ENCODE measurements around the gene FAM3A.

GRCh38 chrX:154507673-154508383 lies 8.2 kb downstream of the FAM3A start:
- no peak for TF ChIP-seq POLR2A (IDR thresholded peaks at IDR 0.05)
- no peak for TF ChIP-seq CTCF (IDR thresholded peaks at IDR 0.05)
